IMR-90 (cell line): ENCODE measurements around the gene FBXL13. TPM values are rescaled to one million over a fixed set of nuclear protein-coding genes. Genes with fewer than 3 reads are reported as not detected.

Source experiments
- ATAC-seq: fragments of 200-7000 bp; cut with Tn5 transposase; 2 replicates; pipeline ENCODE4 v1.9.1; 2020; ENCODE audit warnings: low read depth, mild to moderate bottlenecking, moderate library complexity
- BruUV-seq: library from RNA; stranded (reverse); fragments of 400-500 nt; replicated peaks from 2 replicates; lab custom pipeline; 2021; lab: Mats Ljungman, UMichigan
- CTCF ChIA-PET: fragments of 300-600 bp; formaldehyde crosslinking; extraction: SDS; loops from one replicate; lab custom pipeline; 2021; ENCODE audit warnings: antibody characterized with exemption; lab: Yijun Ruan, JAX
- POLR2A ChIA-PET: fragments of 300-600 bp; sonication (Branson Sonifier 250); formaldehyde crosslinking; loops from one replicate; lab custom pipeline; 2022; ENCODE audit warnings: antibody characterized with exemption; ENCODE audit not compliant: unreplicated experiment; lab: Charles Lee
- DNase-seq: peaks from one replicate; pipeline ENCODE4 v3.0.0; 2013
- H2AFZ ChIP-seq: replicated peaks from 2 replicates; pipeline ENCODE3; 2013; ENCODE audit warnings: low read length, mild to moderate bottlenecking; ENCODE audit not compliant: poor library complexity
- H2AK5ac ChIP-seq: 2 replicates; pipeline ENCODE4 v1.6.1; 2013; ENCODE audit warnings: low read depth, low read length, inconsistent platforms
- H2AK9ac ChIP-seq: replicated peaks from 2 replicates; pipeline ENCODE3; 2013; ENCODE audit warnings: mild to moderate bottlenecking, low read depth, low read length, moderate library complexity; ENCODE audit not compliant: poor library complexity
- H2BK120ac ChIP-seq: 2 replicates; pipeline ENCODE4 v1.6.1; 2013; ENCODE audit warnings: low read depth, low read length, inconsistent platforms
- H2BK15ac ChIP-seq: 3 replicates; pipeline ENCODE4 v1.6.1; 2013; ENCODE audit warnings: low read depth, low read length, inconsistent platforms
- H2BK20ac ChIP-seq: 2 replicates; pipeline ENCODE4 v1.6.1; 2013; ENCODE audit warnings: low read depth, mild to moderate bottlenecking, inconsistent platforms, low read length, moderate library complexity
- H2BK5ac ChIP-seq: 2 replicates; pipeline ENCODE4 v1.6.1; 2013; ENCODE audit warnings: mild to moderate bottlenecking, low read depth, low read length, inconsistent platforms; ENCODE audit not compliant: poor library complexity, severe bottlenecking
- H3K14ac ChIP-seq: replicated peaks from 2 replicates; pipeline ENCODE4 v1.6.1; 2013; ENCODE audit warnings: low read depth, low read length, inconsistent platforms
- H3K18ac ChIP-seq: 2 replicates; pipeline ENCODE4 v1.6.1; 2013; ENCODE audit warnings: low read depth, low read length, control low read depth
- H3K23ac ChIP-seq: 2 replicates; pipeline ENCODE4 v1.6.1; 2013; ENCODE audit warnings: low read depth, low read length, inconsistent platforms
- H3K27ac ChIP-seq: 2 replicates; pipeline ENCODE4 v1.5.1; 2013; ENCODE audit warnings: mild to moderate bottlenecking, control low read depth, low read length; ENCODE audit not compliant: insufficient read depth
- H3K27me3 ChIP-seq: 2 replicates; pipeline ENCODE4 v1.6.1; 2013; ENCODE audit warnings: low read length; ENCODE audit not compliant: control insufficient read depth, insufficient read depth
- H3K36me3 ChIP-seq: 2 replicates; pipeline ENCODE4 v1.6.1; 2013; ENCODE audit warnings: low read length, mixed read lengths; ENCODE audit not compliant: control insufficient read depth, insufficient read depth
- H3K4ac ChIP-seq: 2 replicates; pipeline ENCODE4 v1.6.1; 2013; ENCODE audit warnings: low read depth, low read length, inconsistent platforms
- H3K4me1 ChIP-seq: 2 replicates; pipeline ENCODE4 v1.6.1; 2013; ENCODE audit warnings: low read length, mixed read lengths; ENCODE audit not compliant: control insufficient read depth, insufficient read depth
- H3K4me2 ChIP-seq: 2 replicates; pipeline ENCODE4 v1.6.1; 2013; ENCODE audit warnings: low read depth, mild to moderate bottlenecking, control low read depth, low read length, moderate library complexity
- H3K4me3 ChIP-seq: 2 replicates; pipeline ENCODE4 v1.5.1; 2013; ENCODE audit warnings: low read depth, mild to moderate bottlenecking, control low read depth, low read length, moderate library complexity; ENCODE audit not compliant: insufficient read depth
- H3K56ac ChIP-seq: 2 replicates; pipeline ENCODE4 v1.6.1; 2013; ENCODE audit warnings: low read length, inconsistent platforms; ENCODE audit not compliant: insufficient read depth; ENCODE audit errors: extremely low read depth
- H3K79me1 ChIP-seq, 2 experiments: 2 replicates each; pipeline ENCODE4 v1.6.1; 2013; ENCODE audit warnings: low read length in 2 of 2, inconsistent platforms in 1 of 2, low read depth in 1 of 2
- H3K9ac ChIP-seq: 2 replicates; pipeline ENCODE4 v1.6.1; 2013; ENCODE audit warnings: low read depth, low read length, control low read depth
- H3K9me1 ChIP-seq: 2 replicates; pipeline ENCODE4 v1.6.1; 2013; ENCODE audit warnings: low read length, inconsistent platforms; ENCODE audit not compliant: insufficient read depth
- H3K9me3 ChIP-seq: 2 replicates; pipeline ENCODE4 v1.6.1; 2013; ENCODE audit warnings: low read length; ENCODE audit not compliant: control insufficient read depth, insufficient read depth
- H4K20me1 ChIP-seq: 2 replicates; pipeline ENCODE4 v1.6.1; 2013; ENCODE audit warnings: low read length, inconsistent platforms; ENCODE audit not compliant: insufficient read depth
- H4K5ac ChIP-seq: 2 replicates; pipeline ENCODE4 v1.6.1; 2013; ENCODE audit warnings: mild to moderate bottlenecking, low read depth, low read length, control low read depth
- H4K8ac ChIP-seq, 2 experiments: 2 replicates each; pipeline ENCODE4 v1.6.1; 2013; ENCODE audit warnings: low read depth in 2 of 2, low read length in 2 of 2, control low read depth in 1 of 2, inconsistent platforms in 1 of 2
- H4K91ac ChIP-seq: 2 replicates; pipeline ENCODE4 v1.6.1; 2013; ENCODE audit warnings: low read depth, low read length, inconsistent platforms; ENCODE audit not compliant: insufficient read depth
- BHLHE40 ChIP-seq: fragments of 150-350 bp; IDR thresholded peaks from 2 replicates; pipeline ENCODE4 v1.6.1; 2016; ENCODE audit warnings: mild to moderate bottlenecking, low read depth, low read length
- CEBPB ChIP-seq: IDR thresholded peaks from 2 replicates; pipeline ENCODE4 v1.6.1; 2012; ENCODE audit warnings: low read depth, low read length, improper control_type of control experiment
- CHD1 ChIP-seq: IDR thresholded peaks from 2 replicates; pipeline ENCODE4 v1.6.1; 2012; ENCODE audit warnings: low read depth, low read length, improper control_type of control experiment
- FOS ChIP-seq: fragments of 150-350 bp; IDR thresholded peaks from 2 replicates; pipeline ENCODE4 v1.6.1; 2016; ENCODE audit warnings: low read depth, low read length
- MAFK ChIP-seq: IDR thresholded peaks from 2 replicates; pipeline ENCODE4 v1.6.1; 2012; ENCODE audit warnings: low read depth, low read length, improper control_type of control experiment
- MAZ ChIP-seq: IDR thresholded peaks from 2 replicates; pipeline ENCODE4 v1.6.1; 2012; ENCODE audit warnings: low read depth, mild to moderate bottlenecking, low read length, improper control_type of control experiment, moderate library complexity, borderline replicate concordance
- MXI1 ChIP-seq: IDR thresholded peaks from 2 replicates; pipeline ENCODE4 v1.6.1; 2012; ENCODE audit warnings: low read depth, mild to moderate bottlenecking, low read length, moderate library complexity, borderline replicate concordance
- NFE2L2 ChIP-seq: fragments of 150-350 bp; IDR thresholded peaks from 2 replicates; pipeline ENCODE4 v1.6.1; 2016; ENCODE audit warnings: low read depth, mild to moderate bottlenecking, low read length
- POLR2A ChIP-seq: IDR thresholded peaks from 2 replicates; pipeline ENCODE4 v1.6.1; 2012; ENCODE audit warnings: mild to moderate bottlenecking, low read depth, low read length
- RAD21 ChIP-seq: IDR thresholded peaks from 2 replicates; pipeline ENCODE4 v1.6.1; 2012; ENCODE audit warnings: low read length, improper control_type of control experiment
- RCOR1 ChIP-seq: IDR thresholded peaks from 2 replicates; pipeline ENCODE4 v1.6.1; 2012; ENCODE audit warnings: mild to moderate bottlenecking, low read length, improper control_type of control experiment; ENCODE audit not compliant: insufficient replicate concordance
- RFX5 ChIP-seq: IDR thresholded peaks from 2 replicates; pipeline ENCODE4 v1.8.0; 2012; ENCODE audit warnings: low read depth, mild to moderate bottlenecking, low read length, moderate library complexity
- SMC3 ChIP-seq: fragments of 150-350 bp; IDR thresholded peaks from 2 replicates; pipeline ENCODE4 v1.6.1; 2016; ENCODE audit warnings: low read depth, mild to moderate bottlenecking, antibody characterized with exemption, low read length, moderate library complexity
- WGBS, 2 experiments: methylation state at CpG; one replicate each; pipeline versions ENCODE4 v1.1.5 to v1.1.7; 2013; ENCODE audit warnings: missing lambda C conversion rate in 2 of 2; ENCODE audit not compliant: insufficient read length in 1 of 2; ENCODE audit errors: extremely low coverage in 2 of 2; 5-methylcytosine and 5-hydroxymethylcytosine counted together
- dilution Hi-C: fragments of 300-500 bp; cut with HindIII; formaldehyde crosslinking; loops from one replicate; pipeline ENCODE4 v1.14.3; 2018; ENCODE audit warnings: low sequenced_read_pairs; ENCODE audit not compliant: unreplicated experiment
- in situ Hi-C: fragments of 300-500 bp; cut with MboI; formaldehyde crosslinking; loops from 3 replicates; pipeline ENCODE4 v1.14.3; 2019; ENCODE audit warnings: low sequenced_read_pairs, inconsistent platforms, mixed read lengths
- intact Hi-C: fragments of 100-400 bp; cut with micrococcal nuclease; formaldehyde crosslinking; loops from 2 replicates; pipeline ENCODE4 v1.10.0; 2022
- polyA plus RNA-seq, 3 experiments: library from polyadenylated mRNA; depleted of rRNA; stranded (reverse); fragments of >200 nt; gene quantifications; 2 replicates each; pipeline ENCODE4 v1.2.3, GENCODE V29; 2012; ENCODE audit warnings: low replicate concordance in 1 of 3
- total RNA-seq: library from RNA; depleted of rRNA; stranded (reverse); fragments of >200 nt; gene quantifications from 2 replicates; pipeline ENCODE4 v1.2.3, GENCODE V29; 2012
- TF ChIP-seq, protein P1 (sequence below): fragments of 150-350 bp; IDR thresholded peaks from 2 replicates; pipeline ENCODE4 v1.6.1; 2017; ENCODE audit warnings: mild to moderate bottlenecking, antibody characterized with exemption, low read length, low read depth
- TF ChIP-seq, protein P2 (sequence below): fragments of 150-350 bp; IDR thresholded peaks from 2 replicates; pipeline ENCODE4 v1.6.1; 2016; ENCODE audit warnings: low read depth, mild to moderate bottlenecking, low read length, moderate library complexity, borderline replicate concordance
- TF ChIP-seq, protein P3 (sequence below): conservative IDR thresholded peaks from 2 replicates; pipeline ENCODE4 v1.5.1; 2012; ENCODE audit warnings: mild to moderate bottlenecking, low read depth, low read length, improper control_type of control experiment

The FBXL13 gene
- total and polyA plus RNA-seq, 2 of the 4 experiments (the other 2 are of a cell fraction), result 0.24 to 0.36 TPM

DNA sequence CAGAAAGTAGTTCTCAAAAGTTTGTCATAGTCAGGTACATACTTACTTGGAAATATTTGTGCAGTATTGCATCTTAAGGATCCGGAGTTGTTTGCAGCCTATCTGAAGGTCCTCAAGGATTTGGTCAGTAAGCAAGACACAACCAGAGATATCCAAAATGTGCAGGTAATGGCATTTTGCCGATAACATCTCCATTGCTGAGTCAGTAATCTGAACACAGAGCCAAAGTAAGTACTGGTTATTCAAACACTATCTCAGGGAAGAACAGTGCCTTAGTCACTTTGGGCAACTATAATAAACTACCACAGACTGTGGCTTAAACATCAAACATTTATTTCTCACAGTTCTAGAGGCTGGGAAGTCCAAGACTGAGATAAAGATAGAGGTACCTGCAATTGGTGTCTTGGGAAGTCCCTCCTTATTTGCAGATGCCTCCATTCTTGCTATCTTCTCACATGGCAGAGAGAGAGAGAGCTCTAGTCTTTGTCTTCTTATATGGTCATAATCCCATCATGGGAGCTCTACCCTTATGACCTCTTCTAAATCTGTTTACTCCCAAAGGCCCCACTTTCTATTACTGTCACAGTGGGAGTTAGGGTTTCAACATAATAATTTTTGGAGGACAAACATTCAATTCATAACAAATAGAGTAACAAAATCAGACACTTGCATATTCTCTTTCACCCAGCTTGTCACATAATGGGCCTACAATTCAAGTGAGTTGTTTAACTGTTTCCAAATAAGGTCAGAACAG, 252.4 kb downstream of the FBXL13 start:
- Histone ChIP-seq H3K9me3 (no peaks in the 10 kb centered on the region), H2AFZ (no peak overlapping the region), H2BK120ac (no peak overlapping the region), H3K14ac (no peak overlapping the region), H4K91ac (no peak overlapping the region), H3K9me1 (no peaks in the 10 kb centered on the region), H2BK5ac (no peak overlapping the region), H3K4me3 (no peak overlapping the region), H3K79me1 (no peaks in the 10 kb centered on the region), H3K4me2 (no peak overlapping the region), H3K4me1 (peaks cover 3% of the 10 kb centered on the region; the same call in 1 of the 2 replicates), H3K56ac (no peak overlapping the region), H3K18ac (no peak overlapping the region), H4K5ac (no peak overlapping the region), H3K23ac (no peak overlapping the region), H3K9ac (no peak overlapping the region), H3K4ac (no peak overlapping the region), H3K36me3 (no peaks in the 10 kb centered on the region), H2BK20ac (no peak overlapping the region), H2AK9ac (no peak overlapping the region), H2AK5ac (no peak overlapping the region), H3K27me3 (no peaks in the 10 kb centered on the region), H2BK15ac (no peak overlapping the region), H3K27ac (no peak overlapping the region), H4K8ac (no peak overlapping the region), H4K20me1 (no peaks in the 10 kb centered on the region)
- in situ Hi-C loops, result no loop called here
- ATAC-seq (no peak), DNase-seq (no peak)
- intact Hi-C loops, result no loop called here
- no peak for TF ChIP-seq FOS
- no peak for TF ChIP-seq BHLHE40
- TF ChIP-seq, protein P1, sequence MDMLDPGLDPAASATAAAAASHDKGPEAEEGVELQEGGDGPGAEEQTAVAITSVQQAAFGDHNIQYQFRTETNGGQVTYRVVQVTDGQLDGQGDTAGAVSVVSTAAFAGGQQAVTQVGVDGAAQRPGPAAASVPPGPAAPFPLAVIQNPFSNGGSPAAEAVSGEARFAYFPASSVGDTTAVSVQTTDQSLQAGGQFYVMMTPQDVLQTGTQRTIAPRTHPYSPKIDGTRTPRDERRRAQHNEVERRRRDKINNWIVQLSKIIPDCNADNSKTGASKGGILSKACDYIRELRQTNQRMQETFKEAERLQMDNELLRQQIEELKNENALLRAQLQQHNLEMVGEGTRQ, result no peak
- no peak for TF ChIP-seq POLR2A
- no peak for TF ChIP-seq RAD21
- TF ChIP-seq MAZ, result no peak
- no peak for TF ChIP-seq CEBPB
- TF ChIP-seq, protein P2, sequence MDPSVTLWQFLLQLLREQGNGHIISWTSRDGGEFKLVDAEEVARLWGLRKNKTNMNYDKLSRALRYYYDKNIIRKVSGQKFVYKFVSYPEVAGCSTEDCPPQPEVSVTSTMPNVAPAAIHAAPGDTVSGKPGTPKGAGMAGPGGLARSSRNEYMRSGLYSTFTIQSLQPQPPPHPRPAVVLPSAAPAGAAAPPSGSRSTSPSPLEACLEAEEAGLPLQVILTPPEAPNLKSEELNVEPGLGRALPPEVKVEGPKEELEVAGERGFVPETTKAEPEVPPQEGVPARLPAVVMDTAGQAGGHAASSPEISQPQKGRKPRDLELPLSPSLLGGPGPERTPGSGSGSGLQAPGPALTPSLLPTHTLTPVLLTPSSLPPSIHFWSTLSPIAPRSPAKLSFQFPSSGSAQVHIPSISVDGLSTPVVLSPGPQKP, result no peak
- TF ChIP-seq, protein P3, sequence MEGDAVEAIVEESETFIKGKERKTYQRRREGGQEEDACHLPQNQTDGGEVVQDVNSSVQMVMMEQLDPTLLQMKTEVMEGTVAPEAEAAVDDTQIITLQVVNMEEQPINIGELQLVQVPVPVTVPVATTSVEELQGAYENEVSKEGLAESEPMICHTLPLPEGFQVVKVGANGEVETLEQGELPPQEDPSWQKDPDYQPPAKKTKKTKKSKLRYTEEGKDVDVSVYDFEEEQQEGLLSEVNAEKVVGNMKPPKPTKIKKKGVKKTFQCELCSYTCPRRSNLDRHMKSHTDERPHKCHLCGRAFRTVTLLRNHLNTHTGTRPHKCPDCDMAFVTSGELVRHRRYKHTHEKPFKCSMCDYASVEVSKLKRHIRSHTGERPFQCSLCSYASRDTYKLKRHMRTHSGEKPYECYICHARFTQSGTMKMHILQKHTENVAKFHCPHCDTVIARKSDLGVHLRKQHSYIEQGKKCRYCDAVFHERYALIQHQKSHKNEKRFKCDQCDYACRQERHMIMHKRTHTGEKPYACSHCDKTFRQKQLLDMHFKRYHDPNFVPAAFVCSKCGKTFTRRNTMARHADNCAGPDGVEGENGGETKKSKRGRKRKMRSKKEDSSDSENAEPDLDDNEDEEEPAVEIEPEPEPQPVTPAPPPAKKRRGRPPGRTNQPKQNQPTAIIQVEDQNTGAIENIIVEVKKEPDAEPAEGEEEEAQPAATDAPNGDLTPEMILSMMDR, result no peak
- no peak for TF ChIP-seq MAFK
- no peak for TF ChIP-seq NFE2L2
- no peak for TF ChIP-seq RCOR1
- TF ChIP-seq CHD1, result no peak
- no peak for TF ChIP-seq RFX5
- no peak for TF ChIP-seq MXI1
- no peak for TF ChIP-seq SMC3
- CTCF ChIA-PET, result no interaction called here
- dilution Hi-C loops, result no loop called here
- 100% methylated on average over 2 of the region's 2 CpGs; no CpG with 5 or more reads in 1 of the 2 experiments for WGBS, 2 experiments
- POLR2A ChIA-PET, result no interaction called here
- no TSS peak for BruUV-seq
